HG03060 (cell line): ENCODE data around the gene TNS4.

Experiments
- ATAC-seq: cut with Tn5 transposase; IDR thresholded peaks from one replicate; pipeline ENCODE4 v1.9.1; 2021; ENCODE audit warnings: low read depth, moderate number of reproducible peaks; ENCODE audit not compliant: unreplicated experiment

The TNS4 gene

DNA sequence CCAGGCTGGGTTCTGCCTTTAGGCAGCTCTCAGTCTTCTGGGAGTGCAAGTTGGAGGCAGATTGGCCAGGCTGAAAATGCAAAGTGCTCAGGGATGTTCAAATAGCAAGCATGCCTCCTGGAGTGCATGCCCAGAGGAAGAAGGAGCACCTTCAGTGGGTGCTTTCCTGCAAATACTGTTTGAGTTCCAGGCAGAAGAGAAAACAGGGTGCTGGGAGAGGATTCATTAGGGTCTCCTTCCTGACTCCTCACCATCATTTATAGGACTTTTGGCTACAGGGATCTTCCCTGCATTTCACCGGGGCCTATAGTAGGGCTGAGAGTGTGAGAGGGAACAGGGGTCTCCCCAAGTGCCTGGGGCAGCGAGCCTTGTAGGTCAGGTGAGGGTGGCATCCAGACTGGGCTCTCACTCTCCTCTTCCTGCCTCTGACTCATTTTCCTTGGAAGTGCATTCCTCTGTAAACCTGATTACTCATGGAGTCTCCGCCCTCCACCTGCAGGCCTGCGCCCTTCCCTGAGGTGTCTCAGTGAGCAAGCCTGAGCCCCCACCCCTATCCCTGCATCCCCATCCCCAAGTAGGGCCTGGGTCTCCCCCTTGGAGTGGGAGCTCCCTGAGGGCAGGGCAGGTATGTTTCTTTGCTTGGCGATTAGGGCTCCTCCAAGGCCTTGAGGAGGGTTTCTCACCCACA lies 17.1 kb upstream of the TNS4 start:
- no peak for ATAC-seq

DNA sequence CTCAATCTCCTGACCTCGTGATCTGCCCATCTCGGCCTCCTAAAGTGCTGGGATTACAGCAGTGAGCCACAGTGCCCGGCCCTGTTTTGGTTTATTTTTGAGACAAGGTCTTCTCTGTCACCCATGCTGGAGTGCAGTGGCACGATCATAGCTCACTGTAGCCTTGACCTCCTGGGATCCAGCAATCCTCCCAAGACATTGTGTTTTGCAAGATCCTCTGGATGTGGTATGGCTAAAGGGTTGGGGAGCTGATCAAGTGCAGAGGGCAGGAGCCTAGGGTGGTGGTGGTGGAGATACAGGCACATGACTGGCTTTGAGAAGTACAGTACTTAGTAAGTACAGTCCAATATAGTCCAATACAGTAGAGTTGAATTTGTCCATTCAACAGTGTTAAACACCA lies 16.6 kb upstream of the TNS4 start:
- ATAC-seq: no peak

DNA sequence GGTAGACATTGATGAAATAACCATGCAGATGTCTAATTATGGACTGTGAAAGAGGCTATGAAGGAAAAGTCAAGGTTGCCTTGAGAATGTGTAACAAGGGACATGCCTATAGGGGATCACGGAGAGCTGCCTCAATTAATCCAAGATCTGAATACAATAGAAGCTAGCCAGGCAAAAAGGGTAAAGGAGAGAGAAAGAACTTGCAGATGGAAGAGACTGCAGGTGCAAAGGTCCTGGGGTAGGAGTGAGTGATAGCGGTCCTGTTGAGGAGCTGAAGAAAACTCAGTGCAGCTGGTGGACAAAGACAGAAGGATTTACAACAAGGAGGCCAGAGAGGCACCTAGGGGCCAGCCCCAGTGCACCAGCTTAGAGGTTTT lies 15.9 kb upstream of the TNS4 start:
- ATAC-seq: no peak

DNA sequence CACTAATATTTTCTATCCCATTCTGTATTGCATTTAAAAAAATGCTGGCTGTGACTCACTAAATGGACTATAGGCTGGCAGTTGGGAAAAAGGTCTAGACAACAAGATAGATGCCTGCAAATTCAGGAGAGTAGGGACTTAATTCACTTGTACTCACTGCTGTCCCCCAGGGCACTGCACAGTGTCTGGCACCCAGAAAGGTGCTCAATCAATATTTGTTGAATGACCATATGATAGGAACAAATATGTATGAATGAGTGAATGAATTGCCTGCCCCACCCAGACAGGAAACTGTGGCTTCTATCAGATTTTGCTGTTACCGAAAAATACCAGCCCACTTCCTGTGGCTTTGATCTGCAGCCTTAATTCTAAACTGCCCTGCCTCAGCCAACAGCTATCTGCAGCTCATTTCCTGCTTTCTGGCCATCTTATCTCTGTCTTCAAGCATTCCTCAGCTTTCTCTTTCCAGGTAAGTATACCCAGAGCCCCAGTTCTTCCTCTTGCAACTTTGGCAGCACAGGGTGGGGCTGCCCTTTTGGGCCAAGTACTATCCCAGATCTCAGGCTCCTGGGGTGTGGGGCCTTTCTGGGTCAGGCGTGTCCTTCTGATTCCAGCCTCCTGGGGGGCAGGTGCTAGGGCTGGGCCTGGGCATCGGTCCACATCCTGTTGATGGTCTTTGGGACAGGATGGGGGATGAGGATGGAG lies 15.3 kb upstream of the TNS4 start:
- peak; percentile 49 for ATAC-seq

DNA sequence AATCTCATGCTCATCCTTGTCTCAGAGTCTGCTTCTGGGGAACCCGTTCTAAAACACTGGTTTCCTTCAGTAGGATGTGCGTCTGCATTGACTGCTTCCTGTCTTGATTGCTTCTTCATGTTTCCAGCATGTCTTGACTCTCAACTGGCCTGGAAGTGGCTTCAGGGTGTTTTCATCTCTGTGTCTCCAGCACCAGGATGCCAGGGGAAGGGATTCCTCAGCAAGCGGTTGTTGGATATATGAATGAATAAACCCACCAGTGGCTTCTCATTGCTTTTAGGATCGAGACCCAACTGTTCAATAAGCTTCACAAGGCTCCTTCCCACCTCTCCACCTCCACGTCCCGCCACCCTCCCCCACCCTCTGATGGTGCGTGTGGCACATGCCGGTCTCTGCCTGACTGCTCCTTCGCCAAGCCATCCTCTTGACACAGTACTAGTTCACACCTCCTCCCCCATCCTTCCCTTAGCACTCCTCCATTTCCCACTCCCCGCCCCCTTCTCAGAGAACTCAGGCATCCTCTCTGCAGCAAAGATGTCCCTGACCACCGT lies 14.1 kb upstream of the TNS4 start:
- ATAC-seq: no peak

DNA sequence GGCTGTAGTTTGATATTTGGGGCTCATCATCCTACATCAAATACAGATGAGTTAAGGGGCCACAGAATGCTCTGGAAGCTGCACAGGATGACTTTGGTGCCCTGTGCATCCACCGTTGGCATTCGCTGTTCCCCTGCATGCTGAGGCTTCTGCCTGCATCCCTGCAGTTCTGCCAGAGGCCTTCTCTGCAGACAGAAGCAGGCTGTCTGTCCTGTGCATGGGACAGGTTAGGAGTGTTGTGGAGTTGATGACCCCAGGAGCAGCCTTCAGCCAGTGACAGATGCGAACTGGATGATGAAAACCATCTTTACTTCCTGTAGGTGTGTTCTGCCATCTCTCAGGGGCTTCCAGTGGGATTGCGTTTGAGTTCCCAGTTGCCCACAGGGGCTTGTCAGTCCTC lies 13.6 kb upstream of the TNS4 start:
- ATAC-seq: no peak

DNA sequence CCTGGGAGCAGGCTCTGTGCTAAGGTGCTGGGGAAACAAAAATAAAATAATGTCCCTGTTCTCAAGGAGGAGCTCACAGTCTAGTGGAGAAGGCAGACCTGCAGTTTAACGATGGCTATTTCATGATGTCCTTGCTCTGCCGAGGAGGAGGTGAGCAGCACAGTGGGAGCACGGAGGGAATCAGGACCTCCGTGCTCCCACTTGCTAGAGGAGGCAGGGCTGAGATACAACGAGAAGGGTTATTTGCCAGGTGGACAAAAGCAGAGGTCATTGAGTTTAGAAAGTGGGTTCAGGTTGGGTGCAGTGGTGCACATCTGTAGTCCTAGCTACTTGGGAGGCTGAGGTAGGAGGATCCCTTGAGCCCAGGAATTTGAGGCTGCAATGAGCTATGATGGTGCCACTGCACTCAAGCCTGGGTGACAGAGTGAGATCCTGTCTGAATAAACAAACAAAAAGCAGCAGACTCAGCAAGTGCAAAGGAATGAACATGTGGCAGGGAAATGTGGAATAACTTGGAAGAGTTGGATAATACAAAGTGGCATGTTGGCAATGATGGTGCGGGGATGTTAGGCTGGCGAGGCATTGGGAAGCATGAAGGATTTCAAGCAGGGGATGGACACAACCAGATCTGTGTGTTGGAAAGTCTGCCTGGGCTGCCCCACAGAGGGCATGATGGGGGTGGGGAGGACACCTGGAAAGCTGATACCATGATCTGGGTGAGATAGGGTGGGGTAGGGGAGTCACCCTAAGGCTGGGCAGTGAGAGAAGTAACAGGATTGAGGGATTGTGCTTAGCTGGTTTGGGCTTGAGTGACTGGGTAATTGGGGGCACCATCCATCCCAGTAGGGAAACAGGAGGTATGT lies 12.8 kb upstream of the TNS4 start:
- no peak for ATAC-seq

DNA sequence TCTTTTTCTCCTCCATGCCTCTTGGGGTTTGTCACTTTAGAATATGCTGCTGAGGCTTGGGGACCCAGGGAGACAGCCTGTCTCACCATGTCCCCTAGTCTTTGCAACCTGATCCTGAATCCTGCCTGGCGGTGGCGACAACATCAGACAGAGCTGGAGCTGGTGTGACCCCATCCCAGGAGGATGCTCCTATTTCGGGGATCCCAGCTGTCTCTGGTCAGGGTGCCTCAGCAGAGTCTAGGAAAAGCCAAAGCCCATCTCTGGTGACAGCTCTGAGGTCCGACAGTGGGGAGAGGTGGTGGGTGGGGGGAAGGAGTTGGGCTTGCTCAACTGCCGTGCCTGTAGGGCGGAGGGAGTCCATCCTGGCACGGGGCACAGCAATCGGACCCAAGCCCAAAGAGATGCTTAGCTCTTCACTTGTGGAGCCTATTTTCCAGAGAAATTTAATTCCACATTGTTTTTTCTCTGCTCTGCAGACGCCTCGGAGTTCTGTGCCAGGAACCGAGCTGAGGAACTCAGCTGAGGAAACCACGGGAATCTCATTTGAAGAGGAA lies 10.3 kb upstream of the TNS4 start:
- ATAC-seq: no peak

DNA sequence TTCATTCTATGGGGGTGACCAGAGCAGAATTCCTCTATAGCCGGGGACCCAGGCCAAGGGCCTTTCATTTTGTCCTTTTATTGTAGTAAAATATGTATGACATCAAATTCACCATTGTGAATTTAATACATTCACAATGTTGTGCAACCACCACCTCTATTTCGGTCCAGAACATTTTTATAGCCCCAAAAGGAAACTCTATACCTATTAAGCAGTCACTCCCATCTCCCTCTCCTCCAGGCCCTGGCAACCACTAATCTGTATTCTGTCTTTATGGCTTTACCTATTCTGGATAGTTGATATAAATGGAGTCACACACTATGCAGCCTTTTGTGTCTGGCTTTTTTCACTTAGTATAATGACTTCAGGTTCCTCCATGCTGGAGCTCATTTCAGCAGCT lies 9.7 kb upstream of the TNS4 start:
- no peak for ATAC-seq

DNA sequence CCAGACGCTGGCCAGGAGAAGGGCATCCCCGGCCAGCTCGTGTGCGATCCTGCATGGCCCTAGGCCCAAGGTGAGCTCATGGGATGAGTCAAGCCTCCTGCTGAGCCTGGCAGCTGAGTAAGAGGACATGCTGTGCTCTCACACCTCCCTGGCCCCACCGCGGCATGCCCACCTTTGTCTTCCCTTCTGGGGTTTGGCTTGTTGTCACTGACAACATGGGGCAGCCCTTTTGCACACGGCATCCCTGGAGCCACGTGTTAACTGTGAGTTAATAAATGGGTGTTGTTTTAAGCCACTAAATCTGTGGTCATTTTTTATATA lies 8.9 kb upstream of the TNS4 start:
- no peak for ATAC-seq

DNA sequence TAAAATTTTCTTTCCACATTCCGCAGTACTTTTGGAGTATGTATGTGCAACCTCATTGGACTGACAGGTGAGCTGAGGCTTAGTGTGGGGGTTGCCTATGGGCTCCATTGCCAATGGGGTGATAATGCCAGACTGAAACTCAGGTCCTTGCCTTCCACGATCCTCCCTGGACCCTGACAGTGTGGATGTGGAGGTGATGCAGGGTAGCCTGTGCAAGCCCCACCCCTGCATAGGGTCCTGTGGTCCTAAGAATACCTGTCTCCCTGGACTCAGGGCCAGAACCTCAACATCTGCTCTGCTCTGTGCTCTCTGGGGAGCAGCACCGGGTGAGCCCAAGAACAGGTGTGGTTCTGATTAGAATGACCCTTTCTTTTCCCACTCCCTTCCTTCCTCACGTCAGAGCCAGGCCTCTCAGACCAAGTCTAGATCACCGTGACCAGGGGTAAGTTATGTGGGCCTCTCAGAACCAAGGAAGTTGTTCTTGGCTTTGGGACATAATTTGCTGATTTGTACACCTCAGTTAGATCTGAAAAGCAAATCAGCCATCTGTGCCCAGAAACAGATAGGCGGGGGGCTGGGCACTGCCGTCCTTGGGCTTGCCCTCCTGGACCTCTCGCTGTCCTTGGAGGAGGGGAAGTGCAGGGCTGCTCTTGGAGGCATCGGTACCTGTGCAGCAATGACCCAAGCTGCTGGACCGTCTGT lies 8.4 kb upstream of the TNS4 start:
- no peak for ATAC-seq

DNA sequence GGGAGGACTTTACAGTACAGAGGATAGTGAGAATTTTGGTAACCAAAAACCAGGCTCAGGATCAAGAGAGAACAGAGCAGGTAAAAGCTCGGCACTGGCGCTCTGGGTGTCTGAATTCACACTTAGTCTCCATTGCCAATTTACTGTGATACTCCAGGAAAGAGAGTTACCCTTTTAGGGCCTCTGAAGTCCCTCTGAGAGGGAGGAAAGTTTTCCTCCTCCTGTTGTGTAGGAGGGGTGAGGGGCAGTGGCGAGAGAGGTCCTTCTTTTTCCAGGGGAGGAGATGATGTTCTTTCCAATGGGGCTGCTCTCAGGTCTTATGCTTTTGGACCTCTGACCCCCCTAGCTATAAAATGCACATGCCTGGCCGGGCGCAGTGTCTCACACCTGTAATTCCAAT lies 5.4 kb upstream of the TNS4 start:
- no peak for ATAC-seq

DNA sequence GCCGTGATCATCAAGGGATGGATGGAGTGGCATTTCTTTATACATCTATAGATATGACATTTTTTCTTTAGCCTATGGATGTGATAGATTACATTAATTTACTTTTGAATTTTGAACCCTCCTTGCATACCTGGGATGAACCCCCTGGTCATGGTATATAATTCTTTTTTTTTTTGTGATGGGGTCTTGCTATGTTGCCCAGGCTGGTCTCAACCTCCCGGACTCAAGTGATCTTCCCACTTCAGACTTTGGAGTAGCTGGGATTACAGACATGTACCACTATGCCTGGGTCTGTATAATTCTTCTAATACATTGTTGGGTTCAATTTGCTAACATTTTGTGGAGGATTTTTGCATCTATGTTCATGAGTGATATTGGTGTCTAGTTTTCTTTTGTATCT lies 1.7 kb upstream of the TNS4 start:
- no peak for ATAC-seq

DNA sequence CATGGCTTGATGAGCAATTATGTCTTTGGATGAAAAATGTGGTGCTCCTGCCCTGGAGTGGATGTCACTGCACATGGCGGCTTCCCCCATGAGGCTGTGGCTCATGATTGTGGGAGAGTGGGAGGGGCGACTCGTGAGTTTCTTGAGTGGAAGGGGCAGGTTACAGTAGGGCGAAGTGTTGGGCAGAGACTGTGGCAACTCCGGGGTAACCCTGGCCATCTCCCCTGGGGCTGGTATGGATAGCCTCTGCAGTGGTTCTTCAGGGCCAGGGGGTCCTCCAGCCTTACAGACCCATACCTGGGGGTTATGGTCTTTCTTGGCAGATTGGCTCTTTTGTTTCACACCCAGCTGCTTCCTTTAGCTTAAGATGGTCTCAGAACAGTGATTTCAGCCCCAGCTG lies 1.3 kb upstream of the TNS4 start:
- ATAC-seq: no peak

DNA sequence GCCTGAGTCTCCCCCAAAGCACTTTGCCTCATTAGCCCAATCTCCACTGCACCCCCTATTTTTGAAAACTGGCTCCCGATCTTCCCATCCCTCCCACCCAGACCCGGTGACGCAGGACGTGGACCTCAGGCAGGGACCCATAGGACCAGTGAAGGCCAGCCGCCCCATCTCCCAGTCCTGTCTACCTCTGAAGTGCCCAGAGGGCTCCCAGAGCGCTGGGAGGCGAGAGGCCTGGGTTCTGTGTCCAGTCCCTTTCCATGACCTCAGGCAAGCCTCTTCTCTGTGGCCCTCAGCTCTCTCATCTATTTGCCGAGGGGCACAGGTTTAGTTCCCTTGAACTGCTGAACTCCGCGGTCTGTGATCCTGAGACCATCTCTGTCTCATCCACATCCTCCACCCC lies 714 bp downstream of the TNS4 start:
- ATAC-seq: no peak

DNA sequence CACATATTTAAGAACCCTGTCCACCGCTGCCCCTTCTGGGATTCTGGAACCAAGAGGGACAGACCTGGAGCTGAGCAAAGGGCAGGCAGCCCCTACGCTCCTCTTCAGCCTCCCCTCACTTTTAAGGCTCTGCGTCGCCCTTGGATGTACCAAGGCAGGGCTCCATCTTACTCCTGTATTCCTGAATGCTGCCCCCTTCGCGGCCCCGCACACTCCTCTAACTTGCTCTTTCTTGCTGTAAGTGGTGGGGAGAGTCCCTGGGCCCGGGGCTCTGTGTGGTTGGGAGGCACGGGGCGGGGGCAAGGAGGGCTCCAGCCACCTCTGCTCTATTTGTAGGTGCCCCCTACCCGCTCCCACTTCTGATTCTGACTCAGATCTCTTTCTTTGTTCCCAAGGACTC lies 1.2 kb downstream of the TNS4 start:
- ATAC-seq: no peak

DNA sequence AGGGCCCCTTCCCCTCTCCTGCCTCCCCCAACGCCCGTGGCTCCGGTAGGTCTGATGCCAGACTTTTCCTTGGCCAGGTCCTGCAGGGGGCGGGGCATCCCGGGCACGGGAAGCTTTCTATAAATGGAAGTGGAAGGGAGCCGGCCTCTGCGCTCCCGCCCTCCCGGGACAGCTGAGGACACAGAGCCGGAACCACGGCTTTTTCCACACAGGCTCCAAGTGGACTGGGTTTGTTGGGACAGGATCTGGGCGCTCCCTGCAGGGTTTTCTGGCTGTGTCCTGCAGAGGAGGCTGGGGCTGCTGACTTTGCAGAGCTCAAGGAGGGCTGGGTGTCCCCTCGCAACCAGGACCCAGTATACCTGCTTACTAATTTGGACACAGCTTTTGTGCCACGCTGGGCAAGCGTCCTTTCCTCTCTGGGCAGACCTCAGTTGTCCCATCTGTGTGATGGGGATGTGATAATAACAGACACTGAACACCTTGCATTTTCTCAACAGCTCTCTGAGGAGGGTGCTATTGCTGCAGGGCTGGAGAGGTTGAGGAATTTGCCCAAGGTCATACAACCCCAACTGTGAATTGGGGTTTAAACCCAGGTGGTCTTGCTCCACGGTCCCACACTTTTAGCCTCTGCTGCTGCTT lies 1.8 kb downstream of the TNS4 start:
- ATAC-seq: no peak

DNA sequence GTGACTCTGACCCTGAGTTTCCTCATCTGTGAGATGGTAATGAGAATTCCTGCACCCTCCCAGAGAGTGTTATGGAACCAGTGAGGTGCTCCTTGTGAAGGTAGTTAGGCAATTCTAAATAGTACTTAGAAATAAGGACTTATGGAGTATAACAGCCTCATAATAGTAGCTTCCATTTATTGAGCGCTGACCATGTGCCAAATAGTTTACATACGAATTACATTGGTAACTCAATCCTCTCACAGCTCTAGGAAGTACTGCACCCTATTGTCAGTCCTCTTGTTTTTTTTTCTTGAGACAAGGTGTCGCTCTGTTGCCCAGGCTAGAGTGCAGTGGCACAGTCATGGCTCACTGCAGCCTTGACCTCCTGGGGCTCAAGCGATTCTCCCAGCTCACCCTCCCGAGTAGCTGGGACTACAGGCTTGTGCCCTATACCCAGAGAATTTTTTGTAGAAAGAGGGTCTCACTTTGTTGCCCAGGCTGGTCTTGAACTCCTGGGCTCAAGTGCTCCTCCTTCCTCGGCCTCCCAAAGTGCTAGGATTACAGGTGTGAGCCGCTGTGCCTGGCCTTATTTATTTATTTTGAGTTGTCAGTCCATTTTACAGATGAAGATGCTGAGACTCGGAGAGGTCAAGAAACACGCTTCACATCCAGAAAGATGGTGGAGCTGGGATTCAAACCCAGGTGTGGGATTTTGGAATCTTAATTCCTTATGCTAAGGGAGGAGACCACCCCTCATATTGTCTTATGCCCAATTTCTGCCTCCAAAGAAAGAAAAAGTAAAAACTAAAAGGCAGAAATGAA lies 2.9 kb downstream of the TNS4 start:
- ATAC-seq: no peak

DNA sequence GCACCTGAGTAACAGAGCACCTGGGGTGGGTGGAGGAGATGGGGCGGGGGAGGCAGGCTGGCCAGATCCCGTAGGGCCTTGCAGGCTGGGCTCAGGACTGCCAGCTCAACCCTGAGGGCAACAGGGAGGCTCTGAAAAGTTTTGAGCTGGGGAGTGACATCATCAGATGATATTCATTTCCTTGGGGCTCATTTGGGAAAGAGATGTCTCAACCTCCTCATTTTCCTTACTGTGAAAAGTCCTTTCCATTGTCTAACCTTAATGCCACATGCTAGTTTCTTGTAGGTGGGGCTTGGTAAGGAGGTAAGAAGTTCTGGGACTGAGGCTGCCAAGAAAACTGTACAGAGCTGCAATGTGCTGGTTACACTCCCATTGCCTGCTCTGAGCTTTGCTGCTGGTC lies 3.7 kb downstream of the TNS4 start:
- ATAC-seq: no peak
